Activated effector memory CD4-positive, alpha-beta T cell treated with anti-CD3 and anti-CD28 coated beads, Interleukin-2, amount 50 U/mL, for 16 hours (primary cell): ENCODE data around the gene LGALS7B.
"Not testable (repeated sequence)": the region's sequence is repeated elsewhere in the genome, so short reads cannot be mapped to it uniquely, and the experiment has no call there.

Experiments used
- DNase-seq: peaks from one replicate; pipeline ENCODE4 v3.0.0-alpha.2; 2020

Gene LGALS7B

DNA sequence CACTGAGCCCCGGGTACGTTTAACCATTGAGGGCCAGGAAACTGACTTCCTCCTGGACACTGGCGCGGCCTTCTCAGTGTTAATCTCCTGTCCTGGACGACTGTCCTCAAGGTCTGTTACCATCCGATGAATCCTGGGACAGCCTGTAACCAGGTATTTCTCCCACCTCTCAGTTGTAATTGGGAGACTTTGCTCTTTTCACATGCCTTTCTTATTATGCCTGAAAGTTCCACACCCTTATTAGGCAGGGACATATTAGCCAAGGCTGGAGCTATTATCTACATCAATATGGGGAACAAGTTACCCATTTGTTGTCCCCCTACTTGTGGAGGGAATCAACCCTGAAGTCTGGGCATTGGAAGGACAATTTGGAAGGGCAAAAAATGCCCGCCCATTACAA lies 36.9 kb downstream of the LGALS7B start:
- not testable (repeated sequence) for DNase-seq

DNA sequence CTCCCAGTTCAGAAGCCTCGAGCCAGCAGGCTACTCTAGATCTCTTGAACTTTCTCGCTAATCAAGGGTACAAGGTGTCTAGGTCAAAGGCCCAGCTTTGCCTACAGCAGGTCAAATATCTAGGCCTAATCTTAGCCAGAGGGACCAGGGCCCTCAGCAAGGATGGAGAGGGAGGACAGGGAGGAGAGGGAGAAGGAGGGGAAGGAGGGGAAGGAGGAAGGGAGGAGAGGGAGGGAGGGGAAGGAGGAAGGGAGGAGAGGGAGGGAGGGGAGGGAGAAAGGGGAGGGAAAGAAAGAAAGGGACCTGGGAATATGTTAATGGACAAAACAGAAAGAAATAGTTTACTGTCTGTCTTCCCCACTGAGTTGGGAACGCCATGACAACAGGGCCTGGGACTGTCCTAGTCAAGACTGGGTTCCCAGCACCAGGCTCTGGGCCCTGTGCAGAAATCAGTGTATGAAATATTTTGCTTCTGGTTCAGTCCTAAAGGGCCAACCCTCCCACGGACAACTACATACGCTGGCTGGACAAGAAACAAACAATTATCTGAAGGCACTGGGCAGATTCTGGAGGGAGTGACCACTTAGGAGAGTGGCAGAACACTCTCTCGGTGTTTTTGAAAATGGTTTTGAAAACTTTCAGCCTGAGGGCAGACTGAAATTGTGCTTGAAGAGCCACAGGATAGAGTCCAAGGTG lies 38.0 kb downstream of the LGALS7B start:
- no peak for DNase-seq

DNA sequence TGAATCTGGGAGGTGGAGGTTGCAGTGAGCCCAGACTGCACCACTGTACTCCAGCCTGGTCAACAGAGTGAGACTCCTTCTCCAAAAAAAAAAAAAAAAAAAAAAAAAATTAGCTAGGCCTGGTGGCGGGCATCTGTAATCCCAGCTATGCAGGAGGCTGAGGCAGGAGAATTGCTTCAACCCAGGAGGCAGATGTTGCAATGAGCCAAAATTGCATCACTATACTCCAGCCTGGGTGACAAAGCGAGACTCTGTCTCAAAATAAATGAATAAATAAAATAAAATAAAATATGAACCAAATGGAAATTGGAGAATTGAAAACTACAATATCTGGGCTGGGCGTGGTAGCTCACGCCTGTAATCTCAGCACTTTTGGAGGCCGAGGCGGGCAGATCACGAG lies 40.2 kb downstream of the LGALS7B start:
- DNase-seq = not testable (repeated sequence)

DNA sequence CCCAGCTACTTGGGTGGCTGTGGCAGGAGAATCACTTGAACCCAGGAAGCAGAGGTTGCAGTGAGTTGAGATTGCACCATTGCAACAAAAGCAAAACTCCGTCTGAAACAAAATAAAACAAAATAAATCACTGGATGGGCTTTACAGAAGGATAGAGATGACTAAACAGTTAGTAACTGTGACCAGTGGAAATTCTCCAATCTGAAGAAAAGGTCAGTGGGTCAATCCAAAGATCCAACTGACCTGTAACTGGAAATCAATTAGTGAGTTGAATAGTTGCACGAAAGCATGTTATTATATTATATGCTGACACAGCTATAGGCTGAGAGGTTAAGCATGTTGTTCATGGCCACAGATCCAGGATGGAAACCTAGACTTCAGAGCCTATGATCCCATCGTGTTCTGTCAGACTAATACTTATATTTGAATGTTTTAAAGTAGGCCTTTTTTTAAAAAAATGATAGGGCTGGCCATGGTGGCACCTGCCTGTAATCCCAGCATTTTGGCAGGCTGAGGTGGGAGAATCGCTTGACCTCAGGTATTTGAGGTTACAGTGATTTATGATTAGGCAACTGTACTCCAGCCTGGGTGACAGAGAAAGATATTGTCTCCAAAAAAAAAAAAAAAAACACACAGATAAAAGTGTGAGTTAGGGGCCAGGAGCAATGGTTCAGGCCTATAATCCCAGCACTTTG lies 41.2 kb downstream of the LGALS7B start:
- DNase-seq = no peak

DNA sequence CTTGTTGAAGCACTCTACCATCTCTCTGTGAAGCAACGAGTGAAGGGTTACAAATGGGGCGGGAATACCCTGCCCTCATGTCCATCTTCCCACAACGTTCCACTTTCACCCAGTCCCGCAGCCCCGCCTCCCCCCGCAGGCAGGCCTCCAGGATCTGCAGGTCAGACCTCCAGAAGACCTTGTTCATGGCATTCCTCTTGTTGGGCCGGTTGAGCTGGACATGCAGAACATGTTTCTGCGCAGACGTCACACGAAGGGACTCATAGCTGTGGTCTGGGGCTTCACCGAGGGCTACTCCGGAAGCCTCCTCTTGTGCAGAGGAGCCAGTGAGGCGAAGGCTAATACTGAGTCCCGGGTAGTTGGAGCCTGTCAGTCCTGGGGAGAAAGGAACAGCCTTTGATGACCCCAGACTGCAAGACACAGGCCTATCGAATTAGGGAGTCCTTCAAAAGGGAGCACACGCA lies 42.2 kb downstream of the LGALS7B start:
- peak; percentile 70 for DNase-seq

DNA sequence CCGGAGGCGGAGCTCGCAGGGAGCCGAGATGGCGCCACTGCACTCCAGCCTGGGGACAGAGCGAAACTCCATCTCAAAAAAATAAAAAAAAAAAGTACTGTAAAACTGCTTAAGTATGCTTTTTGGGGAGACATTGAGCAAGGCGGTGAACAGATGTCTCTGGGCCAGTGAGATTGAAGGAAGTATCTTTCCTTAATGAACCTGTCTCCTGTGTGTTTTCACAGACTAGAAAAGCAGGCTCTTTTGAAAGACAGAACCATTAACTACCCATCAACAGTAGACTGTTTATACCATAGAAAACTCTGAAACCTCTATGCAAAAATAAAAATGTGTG lies 44.1 kb downstream of the LGALS7B start:
- no peak for DNase-seq

DNA sequence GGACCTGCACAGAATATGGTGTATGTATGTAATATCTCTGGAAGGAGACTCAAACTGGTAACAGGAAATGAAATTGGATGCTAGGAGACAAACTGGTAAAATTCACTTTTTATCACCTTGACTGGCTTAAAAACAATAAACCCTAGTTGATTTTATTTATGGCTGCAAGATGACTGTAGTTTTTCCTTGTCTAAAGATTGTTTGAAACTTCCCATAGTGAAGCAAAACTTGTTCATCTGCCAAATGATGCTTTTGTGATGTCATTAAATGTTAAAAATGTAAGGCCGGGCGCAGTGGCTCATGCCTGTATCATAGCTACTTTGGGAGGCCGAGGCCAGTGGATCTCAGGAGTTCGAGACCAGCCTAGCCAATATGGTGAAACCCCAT lies 45.1 kb downstream of the LGALS7B start:
- no peak for DNase-seq

DNA sequence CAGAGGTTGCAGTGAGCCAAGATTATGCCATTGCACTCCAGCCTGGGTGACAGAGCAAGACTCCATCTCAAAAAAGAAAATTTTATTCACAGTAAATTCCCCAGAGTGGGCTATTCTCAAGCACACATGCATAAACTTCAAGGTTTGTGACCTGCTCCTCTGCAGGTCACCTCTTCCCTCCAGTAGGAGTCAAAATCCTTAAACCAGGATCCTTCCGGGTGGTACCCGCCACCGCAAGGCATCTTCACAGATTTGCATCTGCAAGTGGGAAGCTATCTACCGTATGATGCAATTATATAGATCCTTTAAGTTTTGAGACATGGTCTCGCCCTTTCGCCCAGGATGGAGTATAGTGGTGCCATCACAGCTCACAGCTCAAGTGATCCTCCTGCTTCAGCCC lies 45.6 kb downstream of the LGALS7B start:
- no peak for DNase-seq

DNA sequence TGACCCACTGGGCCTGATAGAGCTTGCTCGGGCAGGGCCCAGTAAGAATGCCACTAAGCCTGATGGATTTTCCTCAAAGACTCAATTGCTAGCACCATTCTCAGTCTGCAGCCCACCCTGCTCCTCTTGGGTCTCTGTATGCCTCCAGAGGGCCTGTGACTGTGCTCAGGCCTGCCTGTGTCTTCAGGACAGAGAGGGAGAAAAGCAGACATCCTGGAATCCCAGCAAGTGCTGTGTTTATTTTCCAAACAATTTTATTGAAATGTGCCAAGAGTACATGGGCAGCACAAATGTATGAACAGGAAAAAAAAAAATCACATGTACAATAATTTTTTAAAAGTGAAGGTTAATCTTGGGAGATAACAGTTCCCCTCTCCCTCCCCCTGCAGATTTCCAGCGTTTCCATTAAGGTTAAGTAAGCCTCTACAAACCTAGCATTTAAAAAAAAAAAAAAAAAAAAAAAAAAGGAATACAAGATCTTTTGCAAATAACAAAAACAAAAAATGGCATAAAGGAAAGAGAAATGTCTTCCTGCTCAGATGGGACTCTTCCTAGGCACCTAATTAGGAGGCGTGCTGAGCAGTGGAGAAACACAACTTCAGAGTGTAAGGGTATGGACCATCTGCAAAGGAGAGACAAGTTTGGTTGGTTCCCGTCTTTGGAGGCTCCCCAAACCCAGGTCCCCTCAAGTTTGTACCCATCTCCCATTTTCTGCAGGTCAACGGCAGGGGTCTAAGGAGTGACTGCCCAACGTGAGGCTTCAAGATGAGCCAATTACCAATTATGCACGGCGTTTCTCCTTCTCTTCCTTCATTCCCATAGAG lies 47.4 kb downstream of the LGALS7B start:
- DNase-seq = no peak

DNA sequence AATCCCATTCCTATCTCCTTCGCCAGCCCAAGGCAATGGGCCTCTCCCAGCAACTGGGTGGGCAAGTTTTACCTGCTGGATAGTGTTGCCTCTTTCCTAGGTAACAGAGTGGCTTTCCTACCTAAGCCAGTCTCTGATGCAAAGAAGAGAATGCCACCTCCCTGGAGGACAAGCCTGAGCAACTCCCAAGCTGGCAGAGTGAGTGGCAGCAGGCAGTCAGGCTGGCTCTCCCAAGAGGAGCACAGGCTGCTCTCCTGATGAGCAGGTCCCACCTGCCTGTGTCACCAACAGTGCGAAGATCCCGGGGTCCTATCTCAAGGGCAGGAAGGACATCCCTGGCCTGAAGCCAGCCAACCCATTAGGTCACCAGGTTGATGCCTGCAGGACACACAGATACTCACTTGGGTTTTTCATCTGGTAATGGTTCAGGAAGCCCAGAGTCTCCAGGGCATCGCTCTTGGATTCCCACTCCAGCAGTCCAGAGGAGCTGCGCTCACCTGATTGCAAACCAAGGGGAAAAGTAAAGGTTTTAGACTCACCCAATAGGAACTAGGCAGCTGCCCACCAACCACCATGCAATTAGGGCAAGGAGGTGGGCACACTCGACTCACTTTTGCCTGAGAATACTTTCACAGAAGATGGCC lies 48.1 kb downstream of the LGALS7B start:
- no peak for DNase-seq

DNA sequence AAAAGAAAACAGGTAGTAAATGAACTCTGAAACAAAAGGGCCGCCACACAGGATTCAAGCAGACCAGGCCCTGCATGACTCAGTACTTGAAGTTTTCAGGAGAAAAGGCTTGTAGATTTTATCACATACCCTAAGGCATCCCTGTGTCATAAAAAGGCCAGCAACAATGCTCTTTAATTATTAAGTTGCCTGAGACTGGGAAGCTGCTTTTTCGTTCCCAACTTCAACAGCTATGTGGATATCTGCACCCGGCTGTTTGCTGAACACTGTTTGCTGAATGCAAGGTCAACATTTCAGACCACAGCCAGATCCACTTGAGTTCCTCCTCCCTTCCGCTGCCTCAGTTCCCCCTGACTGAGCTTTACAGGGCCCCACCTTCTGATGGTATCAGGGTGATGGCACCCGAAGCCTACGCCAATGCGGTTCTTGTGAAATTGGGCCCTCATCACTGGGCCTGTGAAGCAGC lies 48.7 kb downstream of the LGALS7B start:
- no peak for DNase-seq

DNA sequence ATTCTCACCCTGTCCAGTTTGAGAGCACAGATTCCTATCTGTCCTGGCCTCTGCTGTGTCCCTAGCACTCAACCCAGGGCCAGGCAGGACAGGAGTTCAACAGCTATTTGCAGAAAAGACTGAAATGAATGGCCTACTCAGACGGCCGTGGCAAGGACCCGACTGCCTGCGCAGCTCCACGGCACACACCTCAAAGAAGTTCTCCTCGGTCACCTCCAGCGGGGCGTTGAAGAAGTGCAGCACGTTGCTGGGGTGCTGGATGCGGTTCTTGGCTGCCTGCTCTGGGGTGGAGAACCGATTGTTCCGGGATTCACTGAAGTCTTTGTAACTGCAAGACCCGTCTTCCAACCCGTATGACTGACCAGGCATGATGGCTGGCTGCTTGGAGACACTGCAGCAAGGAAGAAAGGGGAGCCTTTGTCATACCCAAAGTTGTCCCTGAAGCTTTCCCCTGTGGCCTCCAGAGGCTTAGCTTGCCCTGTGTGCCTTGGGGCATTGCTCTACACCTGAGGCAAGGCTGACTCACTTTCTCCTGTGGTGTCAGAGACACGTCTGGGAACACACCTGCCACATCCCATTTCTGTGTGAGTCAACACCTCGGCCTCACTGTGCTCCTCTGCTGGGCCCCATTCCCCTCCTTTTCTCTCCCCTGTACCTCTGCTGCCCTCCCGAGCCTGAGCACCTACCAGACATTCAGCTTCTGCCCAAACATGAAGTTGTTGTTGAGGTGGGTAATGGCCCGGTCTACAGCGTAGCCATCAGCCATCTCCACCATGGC lies 49.4 kb downstream of the LGALS7B start:
- DNase-seq = peak; percentile 82

DNA sequence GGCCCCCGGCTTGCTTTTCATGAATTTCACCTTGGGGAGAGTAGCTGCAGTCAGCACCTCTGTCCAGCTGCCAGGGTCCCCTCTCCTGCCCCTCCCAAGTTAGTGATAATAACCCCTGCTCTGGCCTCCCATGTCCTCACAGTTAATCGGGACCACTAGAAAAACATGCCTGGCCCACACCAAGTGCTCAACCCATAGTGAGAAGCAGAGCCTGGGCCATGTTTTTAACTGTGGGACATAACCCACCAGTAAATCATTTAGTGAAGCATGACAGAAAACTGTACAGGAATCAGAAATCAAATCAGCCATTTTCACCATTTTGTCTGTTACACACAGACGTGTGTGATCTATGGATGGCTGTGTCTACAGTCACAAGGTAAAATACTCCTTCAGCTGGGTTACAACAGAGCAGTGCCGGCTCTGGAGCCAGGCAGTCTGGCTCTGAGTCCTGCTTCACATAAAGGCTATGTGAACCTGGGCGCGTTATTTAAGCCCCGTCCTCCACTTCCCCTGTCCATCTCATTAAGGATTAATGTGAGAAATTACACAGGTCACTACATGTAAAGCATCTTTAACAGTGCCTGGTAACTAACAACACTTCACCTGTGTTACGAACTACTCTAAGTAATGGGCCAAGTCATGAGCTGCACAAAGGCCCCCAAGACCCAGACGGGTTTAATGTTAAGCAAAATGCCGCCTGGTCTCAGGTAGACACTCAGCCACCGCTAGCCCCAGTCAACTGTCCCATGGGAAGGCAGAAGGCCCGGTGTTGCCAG lies 50.2 kb downstream of the LGALS7B start:
- no peak for DNase-seq

DNA sequence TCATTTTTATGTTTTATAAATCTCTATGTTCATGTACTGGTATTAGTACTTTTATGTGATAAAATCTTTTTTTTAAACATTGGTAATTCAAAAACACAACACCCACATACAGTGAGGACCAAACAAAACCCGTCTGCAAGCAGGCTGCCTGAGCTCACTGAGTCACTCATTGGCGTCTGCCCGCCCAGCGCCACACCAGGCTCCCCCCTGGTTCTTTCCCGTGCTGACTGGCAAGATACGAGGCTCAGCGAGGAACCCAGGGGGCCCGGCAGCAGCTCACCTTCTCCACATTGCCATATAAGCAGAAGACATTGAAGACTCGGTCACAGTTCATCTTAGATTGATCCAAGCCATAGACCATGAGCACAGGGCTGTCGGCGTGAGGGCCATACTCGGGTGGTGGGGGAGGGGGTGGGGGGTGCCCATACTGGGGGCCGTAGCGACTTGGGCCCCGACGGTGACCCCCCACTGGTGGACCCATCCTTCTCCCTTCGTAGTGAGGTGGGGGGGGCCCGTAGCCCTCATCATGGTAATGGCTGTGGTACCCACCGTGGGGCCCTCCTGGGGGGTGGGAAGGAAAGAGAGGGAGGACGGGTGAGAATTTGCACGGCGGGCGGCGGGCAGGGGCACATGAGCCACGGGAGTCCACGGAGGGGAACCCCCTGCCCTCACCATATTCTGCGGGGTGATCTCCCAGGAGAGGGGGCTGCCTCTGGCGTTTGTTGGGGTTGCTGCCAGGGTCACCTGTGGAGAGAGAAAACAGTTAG lies 51.0 kb downstream of the LGALS7B start:
- peak; percentile 76 for DNase-seq

DNA sequence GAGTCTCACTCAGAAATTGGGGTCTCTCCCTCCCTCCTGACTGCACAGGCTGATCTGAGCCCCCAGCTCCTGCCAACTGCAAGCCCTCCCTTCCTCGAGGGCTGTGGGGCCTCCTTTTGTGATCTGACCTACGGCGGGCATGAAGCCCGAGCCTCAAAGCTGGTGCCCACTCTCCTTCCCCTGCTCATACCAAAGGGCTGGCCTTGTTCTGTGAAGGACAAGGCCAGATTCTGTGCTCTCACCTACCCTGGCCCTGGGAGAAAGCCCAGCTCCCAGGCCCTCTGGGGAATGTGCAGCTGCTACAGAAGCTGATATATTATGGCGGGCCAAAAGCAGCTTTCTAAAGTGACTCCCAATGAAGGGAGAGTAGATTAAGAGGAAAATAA lies 51.6 kb downstream of the LGALS7B start:
- no peak for DNase-seq
